ENCODE results near the gene HCAR3.
"Not testable (repeated sequence)": the region's sequence is repeated elsewhere in the genome, so short reads cannot be mapped to it uniquely, and the experiment has no call there.

- TF ChIP-seq, protein P1, sequence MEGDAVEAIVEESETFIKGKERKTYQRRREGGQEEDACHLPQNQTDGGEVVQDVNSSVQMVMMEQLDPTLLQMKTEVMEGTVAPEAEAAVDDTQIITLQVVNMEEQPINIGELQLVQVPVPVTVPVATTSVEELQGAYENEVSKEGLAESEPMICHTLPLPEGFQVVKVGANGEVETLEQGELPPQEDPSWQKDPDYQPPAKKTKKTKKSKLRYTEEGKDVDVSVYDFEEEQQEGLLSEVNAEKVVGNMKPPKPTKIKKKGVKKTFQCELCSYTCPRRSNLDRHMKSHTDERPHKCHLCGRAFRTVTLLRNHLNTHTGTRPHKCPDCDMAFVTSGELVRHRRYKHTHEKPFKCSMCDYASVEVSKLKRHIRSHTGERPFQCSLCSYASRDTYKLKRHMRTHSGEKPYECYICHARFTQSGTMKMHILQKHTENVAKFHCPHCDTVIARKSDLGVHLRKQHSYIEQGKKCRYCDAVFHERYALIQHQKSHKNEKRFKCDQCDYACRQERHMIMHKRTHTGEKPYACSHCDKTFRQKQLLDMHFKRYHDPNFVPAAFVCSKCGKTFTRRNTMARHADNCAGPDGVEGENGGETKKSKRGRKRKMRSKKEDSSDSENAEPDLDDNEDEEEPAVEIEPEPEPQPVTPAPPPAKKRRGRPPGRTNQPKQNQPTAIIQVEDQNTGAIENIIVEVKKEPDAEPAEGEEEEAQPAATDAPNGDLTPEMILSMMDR (IDR thresholded peaks at IDR 0.05), result not testable (repeated sequence)
- not testable (repeated sequence) for TF ChIP-seq POLR2A (IDR thresholded peaks at IDR 0.05)
Measured at GRCh38 chr12:122710341-122710740, 6.3 kb downstream of the HCAR3 start.
